ENCODE data around the gene CACNA1C.

The CACNA1C gene

GRCh38 chr12:2639020-2639298 is 586.2 kb downstream of the CACNA1C start:
- no peak for DNase-seq

- peak; percentile 5 to 40 for DNase-seq
These were observed 587.5 kb downstream of the CACNA1C start for GRCh38 chr12:2640281-2640680.

- no peak for DNase-seq
These were observed 587.9 kb downstream of the CACNA1C start for GRCh38 chr12:2640709-2641108.

- DNase-seq, result no peak
These were observed 588.4 kb downstream of the CACNA1C start for GRCh38 chr12:2641207-2641606.

- DNase-seq, result no peak
These were observed 589.0 kb downstream of the CACNA1C start for GRCh38 chr12:2641761-2642160.

- no peak for DNase-seq
These were observed 589.5 kb downstream of the CACNA1C start for GRCh38 chr12:2642176-2642892.

GRCh38 chr12:2642896-2643425 is 590.2 kb downstream of the CACNA1C start:
- DNase-seq, result no peak

- DNase-seq, result no peak
These were observed 590.9 kb downstream of the CACNA1C start for GRCh38 chr12:2643576-2644135.

- no peak for DNase-seq
These were observed 592.1 kb downstream of the CACNA1C start for GRCh38 chr12:2644683-2645405.

GRCh38 chr12:2645460-2645859 is 592.7 kb downstream of the CACNA1C start:
- DNase-seq, result no peak

GRCh38 chr12:2646341-2646740 is 593.6 kb downstream of the CACNA1C start:
- no peak for DNase-seq

- DNase-seq, result no peak
These were observed 594.4 kb downstream of the CACNA1C start for GRCh38 chr12:2647186-2647585.

- no peak for DNase-seq
These were observed 595.6 kb downstream of the CACNA1C start for GRCh38 chr12:2648406-2648805.

GRCh38 chr12:2649201-2650030 is 596.6 kb downstream of the CACNA1C start:
- DNase-seq, result no peak

GRCh38 chr12:2650261-2651067 is 597.7 kb downstream of the CACNA1C start:
- no peak for DNase-seq

GRCh38 chr12:2651068-2651965 is 598.5 kb downstream of the CACNA1C start:
- no peak for DNase-seq

GRCh38 chr12:2652011-2652400 is 599.2 kb downstream of the CACNA1C start:
- DNase-seq, result no peak

GRCh38 chr12:2652401-2653081 is 599.8 kb downstream of the CACNA1C start:
- DNase-seq, result no peak

GRCh38 chr12:2653461-2653965 is 600.7 kb downstream of the CACNA1C start:
- no peak for DNase-seq

- DNase-seq, result no peak
These were observed 601.5 kb downstream of the CACNA1C start for GRCh38 chr12:2654311-2654710.

Measured in NCI-H524 (cell line).